Activated naive CD8-positive, alpha-beta T cell treated with anti-CD3 and anti-CD28 coated beads for 36 hours (primary cell): ENCODE measurements around the gene OCLN. TPM values are rescaled to one million over a fixed set of nuclear protein-coding genes. Genes with fewer than 3 reads are reported as not detected.
"Not testable (repeated sequence)": the region's sequence is repeated elsewhere in the genome, so short reads cannot be mapped to it uniquely, and the experiment has no call there.

Source experiments
- DNase-seq: peaks from one replicate; pipeline ENCODE4 v3.0.0; 2021
- H3K27ac Mint-ChIP-seq: one replicate; pipeline ENCODE4 v1.8.0; 2022; ENCODE audit warnings: mild to moderate bottlenecking, moderate library complexity, mixed read lengths
- H3K27me3 Mint-ChIP-seq: one replicate; pipeline ENCODE4 v1.8.0; 2022; ENCODE audit warnings: mild to moderate bottlenecking, mixed read lengths
- H3K36me3 Mint-ChIP-seq: one replicate; pipeline ENCODE4 v1.8.0; 2021; ENCODE audit warnings: mild to moderate bottlenecking, mixed read lengths
- H3K4me1 Mint-ChIP-seq: one replicate; pipeline ENCODE4 v1.8.0; 2021; ENCODE audit warnings: mixed read lengths
- H3K4me3 Mint-ChIP-seq: one replicate; pipeline ENCODE4 v1.8.0; 2022; ENCODE audit warnings: mild to moderate bottlenecking, moderate library complexity, mixed read lengths
- H3K9me3 Mint-ChIP-seq: one replicate; pipeline ENCODE4 v1.8.0; 2022; ENCODE audit warnings: mixed read lengths
- total RNA-seq, 2 experiments: library from RNA; stranded (reverse); gene quantifications; one replicate each; pipeline ENCODE4 v1.2.3, GENCODE V29; 2021

Gene OCLN
- total RNA-seq, 2 experiments from 2014 or later: 0.40 to 0.43 TPM

DNA sequence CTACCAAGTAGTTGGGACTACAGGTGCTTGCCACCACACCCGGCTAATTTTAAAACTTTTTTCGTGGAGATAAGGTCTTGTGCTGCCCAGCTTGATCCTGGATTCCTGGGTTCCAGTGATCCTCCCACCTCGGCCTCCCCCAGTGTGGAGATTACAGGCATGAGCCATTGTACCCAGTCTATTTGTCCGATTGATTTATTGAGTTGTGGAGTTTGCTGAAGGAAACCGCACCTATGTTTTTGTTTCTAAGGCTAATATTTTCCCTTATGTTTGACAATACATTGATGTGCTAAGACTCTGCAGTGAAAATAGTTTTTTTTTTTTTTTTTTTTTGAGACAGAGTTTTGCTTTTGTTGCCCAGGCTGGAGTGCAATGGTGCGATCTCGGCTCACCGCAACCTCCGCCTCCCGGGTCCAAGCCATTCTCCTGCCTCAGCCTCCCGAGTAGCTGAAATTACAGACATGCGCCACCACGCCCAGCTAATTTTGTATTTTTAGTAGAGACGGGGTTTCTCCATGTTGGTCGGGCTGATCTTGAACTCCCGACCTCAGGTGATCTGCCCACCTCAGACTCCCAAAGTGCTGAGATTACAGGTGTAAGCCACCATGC, 20.0 kb upstream of the OCLN start:
- not testable (repeated sequence) for DNase-seq, H3K27me3 Mint-ChIP-seq, H3K9me3 Mint-ChIP-seq, H3K4me1 Mint-ChIP-seq, H3K36me3 Mint-ChIP-seq, H3K4me3 Mint-ChIP-seq, H3K27ac Mint-ChIP-seq

DNA sequence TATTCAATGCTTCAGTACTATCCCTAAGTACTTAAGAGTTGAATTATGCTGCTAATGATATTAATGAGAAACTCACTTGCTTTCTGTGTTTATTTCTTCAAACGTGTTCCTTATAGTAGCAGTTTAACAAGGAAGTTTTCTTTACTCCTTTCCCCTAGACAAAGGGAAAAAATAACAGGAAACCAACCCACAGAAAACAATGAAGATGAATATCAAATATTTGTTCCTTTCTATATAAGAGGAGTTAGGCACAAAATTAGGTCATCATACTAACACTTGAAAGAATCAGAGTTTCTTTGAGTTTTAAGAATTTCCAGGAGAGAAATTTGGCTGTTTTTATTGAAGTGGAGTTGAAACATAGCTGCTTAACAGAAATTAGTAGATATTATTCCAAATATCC, 15.4 kb upstream of the OCLN start:
- Mint-ChIP-seq H3K27ac (no peak overlapping the region), H3K4me1 (no peaks in the 10 kb centered on the region), H3K36me3 (no peaks in the 10 kb centered on the region), H3K4me3 (no peak overlapping the region), H3K27me3 (no peaks in the 10 kb centered on the region), H3K9me3 (no peaks in the 10 kb centered on the region)
- DNase-seq: no peak

DNA sequence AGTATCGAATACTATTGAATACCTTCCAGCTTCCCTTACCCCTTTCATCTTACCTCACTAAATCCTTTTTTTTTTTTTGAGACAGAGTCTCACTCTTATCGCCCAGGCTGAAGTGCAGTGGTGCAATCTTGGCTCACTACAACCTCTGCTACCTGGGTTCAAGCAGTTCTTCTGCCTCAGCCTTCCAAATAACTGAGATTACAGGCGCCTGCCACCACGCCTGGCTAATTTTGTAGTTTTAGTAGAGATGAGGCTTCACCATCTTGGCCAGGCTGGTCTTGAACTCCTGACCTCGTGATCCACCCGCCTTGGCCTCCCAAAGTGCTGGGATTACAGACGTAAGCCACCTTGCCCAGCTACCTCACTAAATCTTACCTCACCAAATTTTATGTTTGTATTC, 14.3 kb upstream of the OCLN start:
- not testable (repeated sequence) for H3K36me3 Mint-ChIP-seq, H3K27ac Mint-ChIP-seq, H3K4me1 Mint-ChIP-seq, H3K27me3 Mint-ChIP-seq, DNase-seq, H3K4me3 Mint-ChIP-seq, H3K9me3 Mint-ChIP-seq

DNA sequence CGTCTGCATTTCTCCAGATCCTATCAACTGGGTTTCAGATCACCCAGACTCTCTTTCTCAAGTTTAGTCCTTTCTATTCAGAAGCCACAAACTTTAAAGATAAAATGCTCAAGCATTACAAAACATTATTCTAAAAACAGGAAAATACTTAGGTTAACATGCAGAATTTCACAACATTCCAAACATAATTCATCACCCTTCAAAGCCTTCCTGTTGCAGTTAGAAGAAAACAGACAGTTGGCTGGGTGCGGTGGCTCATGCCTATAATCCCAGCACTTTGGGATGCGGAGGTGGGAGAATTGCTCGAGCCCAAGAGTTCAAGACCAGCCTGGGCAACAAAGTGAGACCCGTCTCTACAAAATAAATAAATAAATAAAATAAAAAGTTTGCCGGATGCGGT, 7.7 kb upstream of the OCLN start:
- H3K4me3 Mint-ChIP-seq: no peak overlapping the region
- H3K36me3 Mint-ChIP-seq: no peaks in the 10 kb centered on the region
- peaks cover 19% of the 10 kb centered on the region for H3K27me3 Mint-ChIP-seq
- no peak for DNase-seq
- H3K27ac Mint-ChIP-seq: no peak overlapping the region
- H3K4me1 Mint-ChIP-seq: no peaks in the 10 kb centered on the region
- no peaks in the 10 kb centered on the region for H3K9me3 Mint-ChIP-seq

DNA sequence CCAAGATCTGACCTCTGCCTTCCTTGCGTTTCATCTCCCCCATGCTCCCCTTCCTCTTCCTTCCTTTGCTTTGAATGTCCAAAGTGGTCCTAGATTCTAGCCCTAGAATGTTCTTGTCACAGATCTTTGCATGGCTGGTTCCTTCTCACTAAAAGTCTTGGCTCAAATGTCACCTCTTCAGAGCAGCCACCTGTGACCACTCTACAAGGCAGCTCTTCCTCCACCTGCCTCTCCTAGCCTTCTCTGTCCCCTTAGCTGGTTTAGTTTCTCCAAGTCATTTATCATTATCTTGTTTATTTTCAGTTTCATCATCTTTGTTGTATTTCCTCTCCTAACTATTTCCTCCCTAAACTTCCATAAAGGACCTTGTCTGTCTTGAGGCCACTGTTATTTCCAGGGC, 7.1 kb upstream of the OCLN start:
- no peaks in the 10 kb centered on the region for H3K4me1 Mint-ChIP-seq
- H3K4me3 Mint-ChIP-seq: no peak overlapping the region
- H3K27ac Mint-ChIP-seq: no peak overlapping the region
- no peak for DNase-seq
- H3K9me3 Mint-ChIP-seq: no peaks in the 10 kb centered on the region
- no peaks in the 10 kb centered on the region for H3K36me3 Mint-ChIP-seq
- H3K27me3 Mint-ChIP-seq: peaks cover 24% of the 10 kb centered on the region

DNA sequence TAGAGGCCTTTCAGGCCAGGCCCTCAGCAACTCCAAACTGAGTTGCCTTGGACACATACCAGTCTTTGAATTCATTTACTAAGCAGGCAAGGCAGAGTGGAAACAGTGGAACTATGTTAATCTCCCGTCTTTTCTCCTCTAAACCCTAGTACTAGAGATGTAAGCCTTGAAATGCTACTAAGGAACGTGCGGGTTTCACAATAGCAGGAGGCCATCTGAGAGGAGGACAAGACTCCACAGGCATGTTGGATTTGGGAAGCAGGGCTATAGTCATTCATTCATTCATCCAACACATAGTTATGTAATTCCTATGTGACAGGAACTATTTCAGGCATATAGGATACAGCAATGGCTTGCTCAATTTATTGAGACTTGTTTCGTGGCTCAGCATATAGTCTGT, 3.3 kb upstream of the OCLN start:
- no peak overlapping the region for H3K4me3 Mint-ChIP-seq

DNA sequence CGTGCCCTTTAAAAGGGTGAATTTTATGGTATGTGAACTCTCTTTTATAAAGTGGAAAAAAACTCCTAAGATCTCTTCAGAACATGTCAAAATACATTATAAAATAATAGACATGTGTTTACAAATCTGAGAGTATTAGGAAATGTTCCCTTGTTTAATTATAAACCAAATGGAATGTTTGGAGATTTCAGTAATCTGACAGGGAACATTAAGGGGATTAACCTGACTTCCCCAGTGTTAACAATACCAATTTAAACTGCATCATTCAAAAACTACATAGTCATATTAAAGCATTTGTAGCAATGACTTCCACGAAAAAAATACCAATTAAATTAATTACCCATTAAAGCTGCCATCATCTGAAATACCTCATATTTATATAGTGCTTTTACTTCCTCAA, 1.6 kb upstream of the OCLN start:
- Mint-ChIP-seq H3K27ac (no peak overlapping the region), H3K9me3 (no peaks in the 10 kb centered on the region), H3K4me3 (no peak overlapping the region), H3K4me1 (peaks cover 4% of the 10 kb centered on the region), H3K27me3 (peaks cover 78% of the 10 kb centered on the region), H3K36me3 (no peaks in the 10 kb centered on the region)
- no peak for DNase-seq

More for the DNA sequence above, 3.3 kb upstream of the OCLN start:
- Mint-ChIP-seq H3K27me3 (peaks cover 60% of the 10 kb centered on the region), H3K9me3 (no peaks in the 10 kb centered on the region), H3K36me3 (no peaks in the 10 kb centered on the region), H3K4me1 (peaks cover 4% of the 10 kb centered on the region), H3K27ac (no peak overlapping the region)
- no peak for DNase-seq

DNA sequence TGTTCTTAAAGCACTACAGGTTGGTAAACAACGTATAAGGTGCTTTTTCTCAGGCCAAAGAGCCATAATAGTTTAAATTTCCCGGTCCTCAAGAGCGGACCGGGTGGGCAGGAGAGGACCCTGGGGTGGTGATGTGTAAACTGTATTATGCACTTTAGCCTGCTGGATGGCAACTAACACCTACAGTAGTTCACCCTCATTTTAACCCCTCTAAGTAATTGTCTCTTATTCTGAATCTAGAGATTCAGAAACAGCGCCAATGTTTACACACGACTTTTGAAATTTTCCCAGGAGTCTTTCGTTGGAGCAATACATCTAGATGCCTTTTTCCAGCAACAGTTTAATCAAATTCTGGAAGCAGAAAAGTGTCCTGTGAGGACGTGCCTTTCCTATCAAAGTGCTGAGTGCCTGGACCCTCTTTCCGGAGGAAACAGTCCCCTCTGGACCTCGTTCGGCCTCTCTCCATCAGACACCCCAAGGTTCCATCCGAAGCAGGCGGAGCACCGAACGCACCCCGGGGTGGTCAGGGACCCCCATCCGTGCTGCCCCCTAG, 676 bp upstream of the OCLN start:
- H3K27me3 Mint-ChIP-seq: peaks cover 82% of the 10 kb centered on the region
- no peak for DNase-seq
- H3K4me3 Mint-ChIP-seq: peak overlapping the region; percentile 42
- H3K9me3 Mint-ChIP-seq: no peaks in the 10 kb centered on the region
- no peak overlapping the region for H3K27ac Mint-ChIP-seq
- H3K4me1 Mint-ChIP-seq: peaks cover 4% of the 10 kb centered on the region
- H3K36me3 Mint-ChIP-seq: no peaks in the 10 kb centered on the region

DNA sequence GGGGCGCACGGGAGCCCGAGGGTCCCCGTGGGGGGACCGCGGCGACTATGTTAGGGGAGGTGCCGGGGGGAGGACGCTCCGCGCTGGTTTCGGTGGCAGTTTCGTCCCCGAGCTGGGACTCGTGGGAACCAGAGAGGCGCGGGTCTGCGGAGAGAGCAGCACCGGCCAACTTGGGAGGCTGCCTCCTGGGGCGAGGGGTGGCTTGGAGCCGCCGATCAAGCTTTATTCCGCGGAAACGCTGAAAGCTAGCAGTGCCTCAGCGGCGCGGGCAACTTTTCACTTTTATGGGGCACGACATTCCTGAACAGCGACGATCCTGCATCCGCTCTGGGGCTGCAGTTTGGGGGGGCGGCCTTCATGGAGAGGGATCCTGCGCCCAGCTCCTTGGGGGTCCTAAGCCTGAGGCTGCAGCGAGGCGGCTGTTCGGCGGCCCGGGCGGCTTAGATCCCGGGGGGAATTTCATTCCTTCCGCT, 369 bp downstream of the OCLN start:
- Mint-ChIP-seq H3K27me3 (peaks cover 89% of the 10 kb centered on the region), H3K4me3 (peak overlapping the region; percentile 77), H3K27ac (no peak overlapping the region), H3K9me3 (no peaks in the 10 kb centered on the region), H3K36me3 (no peaks in the 10 kb centered on the region), H3K4me1 (peaks cover 4% of the 10 kb centered on the region)
- peak; percentile 14 for DNase-seq

DNA sequence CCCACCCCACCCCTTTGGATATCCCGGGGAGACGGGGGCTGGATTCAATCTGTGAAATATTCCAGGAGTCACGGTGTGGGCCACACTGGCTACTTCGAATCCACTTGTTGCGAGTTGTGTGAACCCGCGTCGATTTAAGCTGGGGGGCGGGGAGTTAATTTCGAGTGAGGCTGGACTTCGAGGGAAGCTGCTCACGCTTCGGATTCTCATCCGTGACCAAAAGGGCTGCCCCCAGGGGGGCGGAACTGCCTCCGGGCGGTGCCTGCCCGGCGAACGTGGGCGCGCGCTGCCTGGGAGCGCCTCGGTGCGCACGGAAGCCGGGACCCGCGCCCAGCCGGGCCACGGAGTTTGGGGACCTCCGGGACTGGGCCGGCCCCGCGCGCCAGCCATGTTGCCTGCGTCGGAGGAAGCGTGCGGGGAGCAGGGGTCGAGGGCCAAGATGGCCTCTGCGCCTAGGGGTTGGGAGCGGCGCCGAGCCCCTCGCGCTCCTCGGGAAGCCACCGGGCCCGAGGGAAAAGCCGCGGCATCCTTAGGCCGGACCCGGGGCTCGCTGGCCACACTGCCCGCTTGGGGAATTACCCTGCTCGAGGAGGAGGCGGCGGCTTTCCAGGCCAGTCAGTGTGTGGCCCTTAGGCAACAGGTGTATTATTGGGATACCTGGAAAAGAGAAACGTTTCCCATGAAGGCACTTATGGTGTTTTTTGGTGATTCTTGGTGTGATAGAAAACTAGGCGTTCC, 975 bp downstream of the OCLN start:
- Mint-ChIP-seq H3K9me3 (no peaks in the 10 kb centered on the region), H3K36me3 (no peaks in the 10 kb centered on the region), H3K27me3 (peaks cover 87% of the 10 kb centered on the region), H3K27ac (no peak overlapping the region), H3K4me3 (peak overlapping the region; percentile 77), H3K4me1 (peaks cover 4% of the 10 kb centered on the region)
- peak; percentile 30 for DNase-seq

DNA sequence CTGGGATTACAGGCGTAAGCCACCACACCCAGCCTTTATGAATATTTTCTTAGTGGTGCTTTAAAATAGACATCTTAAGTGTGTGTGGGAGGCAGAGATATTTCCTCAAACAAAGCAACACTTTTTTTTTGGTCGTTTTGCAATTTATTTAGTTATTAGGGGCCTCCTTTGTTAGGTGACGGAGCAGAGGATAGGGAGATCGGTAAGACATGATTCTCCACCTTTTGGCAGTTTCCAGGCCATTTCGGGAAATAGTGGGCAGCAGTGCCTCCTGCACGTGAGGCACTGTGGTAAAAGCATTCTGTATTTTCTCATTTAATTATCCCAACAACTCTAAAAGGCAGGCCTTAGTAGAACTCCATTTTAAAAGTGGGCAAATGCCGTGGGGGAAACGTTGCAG, 1.9 kb downstream of the OCLN start:
- H3K27me3 Mint-ChIP-seq: peaks cover 78% of the 10 kb centered on the region
- no peaks in the 10 kb centered on the region for H3K9me3 Mint-ChIP-seq
- peaks cover 4% of the 10 kb centered on the region for H3K4me1 Mint-ChIP-seq

DNA sequence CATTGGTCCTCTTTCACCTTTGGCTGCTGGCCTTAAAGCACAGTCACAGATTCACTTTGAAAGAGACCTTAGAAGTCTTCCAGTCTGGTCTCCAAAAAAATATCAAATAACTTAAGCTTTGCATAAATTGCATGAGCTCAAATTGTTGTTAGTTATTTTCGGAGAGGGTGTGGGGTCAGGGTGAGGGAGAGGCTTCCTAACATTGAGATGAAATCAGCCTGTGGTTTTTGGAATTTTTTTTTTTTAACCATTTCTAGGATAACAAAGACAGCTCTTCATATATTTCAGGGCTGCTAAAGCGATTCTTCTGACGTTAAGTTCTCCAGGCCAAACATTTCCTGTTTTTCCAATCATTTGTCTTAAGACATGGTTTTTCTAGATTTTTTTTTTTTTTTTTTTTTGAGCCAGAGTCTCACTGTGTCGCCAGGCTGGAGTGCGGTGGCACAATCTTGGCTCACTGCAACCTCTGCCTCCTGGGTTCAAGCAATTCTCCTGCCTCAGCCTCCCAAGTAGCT, 4.5 kb downstream of the OCLN start:
- no peak for DNase-seq
- Mint-ChIP-seq H3K27ac (no peak overlapping the region), H3K4me1 (peaks cover 2% of the 10 kb centered on the region), H3K9me3 (no peaks in the 10 kb centered on the region), H3K4me3 (no peak overlapping the region), H3K27me3 (peaks cover 58% of the 10 kb centered on the region), H3K36me3 (no peaks in the 10 kb centered on the region)

More for the DNA sequence above, 1.9 kb downstream of the OCLN start:
- no peak overlapping the region for H3K4me3 Mint-ChIP-seq
- no peak overlapping the region for H3K27ac Mint-ChIP-seq
- no peaks in the 10 kb centered on the region for H3K36me3 Mint-ChIP-seq
- no peak for DNase-seq

DNA sequence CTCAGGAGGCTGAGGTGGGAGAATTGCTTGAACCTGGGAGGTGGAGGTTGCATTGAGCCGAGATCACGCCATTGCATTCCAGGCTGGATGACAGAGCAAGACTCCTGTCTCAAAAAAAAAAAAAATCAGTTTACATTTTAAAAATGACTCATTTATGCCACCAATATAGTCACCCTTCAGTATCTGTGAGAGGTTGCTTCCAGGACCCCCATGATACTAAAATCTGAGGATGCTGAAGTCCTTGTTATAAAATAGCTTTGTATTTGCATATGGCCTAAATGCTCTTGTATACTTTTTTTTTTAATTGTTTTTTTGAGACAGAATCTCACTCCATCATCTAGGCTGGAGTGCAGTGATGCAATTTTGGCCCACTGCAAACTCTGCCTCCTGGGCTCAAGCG, 5.8 kb downstream of the OCLN start:
- no peak for DNase-seq
- no peaks in the 10 kb centered on the region for H3K9me3 Mint-ChIP-seq
- H3K4me1 Mint-ChIP-seq: no peaks in the 10 kb centered on the region
- H3K27me3 Mint-ChIP-seq: peaks cover 52% of the 10 kb centered on the region
- no peak overlapping the region for H3K4me3 Mint-ChIP-seq
- H3K27ac Mint-ChIP-seq: no peak overlapping the region
- no peaks in the 10 kb centered on the region for H3K36me3 Mint-ChIP-seq

DNA sequence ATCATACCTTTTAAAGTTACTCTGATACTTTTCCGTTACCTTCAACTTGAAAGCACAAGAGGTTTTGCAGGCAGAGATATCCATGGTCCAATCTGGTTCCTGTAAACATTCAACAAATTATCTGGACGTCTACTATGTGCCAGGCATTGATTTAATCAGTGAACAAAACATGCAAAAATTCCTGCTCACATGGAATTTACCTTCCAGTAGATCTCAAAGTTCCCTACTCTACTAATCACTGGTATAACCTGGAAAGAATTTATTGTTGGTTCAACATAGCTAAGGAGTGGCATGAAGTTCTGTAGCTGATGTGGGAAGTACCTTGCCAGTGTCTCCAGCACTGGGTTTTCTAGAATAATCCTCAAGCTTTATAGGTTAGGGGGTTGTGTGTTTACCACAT, 9.8 kb downstream of the OCLN start:
- Mint-ChIP-seq H3K36me3 (no peaks in the 10 kb centered on the region), H3K27me3 (peaks cover 17% of the 10 kb centered on the region), H3K9me3 (no peaks in the 10 kb centered on the region), H3K4me3 (no peak overlapping the region), H3K27ac (no peak overlapping the region), H3K4me1 (no peaks in the 10 kb centered on the region)
- no peak for DNase-seq

DNA sequence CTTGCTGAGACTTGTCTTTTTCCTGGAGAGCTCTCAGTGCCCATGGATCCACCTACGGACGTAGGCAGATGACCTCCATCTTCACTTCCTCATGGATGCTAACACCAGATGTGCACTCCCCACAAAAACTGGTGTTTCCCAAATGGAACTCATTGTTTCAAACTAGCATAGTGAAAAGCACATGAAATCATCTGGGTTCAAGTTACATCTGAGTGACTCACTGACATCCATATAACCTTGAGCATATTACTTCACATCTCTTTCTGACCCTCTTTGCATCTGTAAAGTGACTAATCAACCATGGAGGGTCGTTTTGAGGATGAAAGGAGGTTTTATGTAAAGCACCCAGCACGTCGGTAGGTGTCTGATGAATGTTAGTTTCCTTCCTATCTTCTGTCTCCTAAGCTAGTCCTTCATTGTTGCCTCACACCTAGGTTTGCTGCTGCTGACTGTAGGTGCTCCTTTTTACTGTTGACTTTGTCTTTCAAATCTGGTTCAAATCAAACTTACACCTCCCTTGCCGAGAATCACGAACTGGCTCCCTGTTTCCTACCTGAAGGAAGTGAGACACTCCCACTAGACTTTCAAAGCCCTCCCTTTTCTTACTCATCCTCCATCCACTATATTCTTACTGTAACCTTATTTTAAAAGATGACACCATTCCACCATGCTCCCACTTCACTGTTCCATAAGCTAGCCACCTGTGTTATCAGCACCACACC, 10.3 kb downstream of the OCLN start:
- Mint-ChIP-seq H3K4me1 (no peaks in the 10 kb centered on the region), H3K4me3 (no peak overlapping the region), H3K9me3 (no peaks in the 10 kb centered on the region), H3K36me3 (no peaks in the 10 kb centered on the region), H3K27ac (no peak overlapping the region), H3K27me3 (peaks cover 14% of the 10 kb centered on the region)
- DNase-seq: no peak
